NCI-H2196 treated with DMSO at 0.1 percent for 48 hours (cell line): ENCODE results near the gene NOX5.
A peak's percentile ranks its signal among the peaks of the same experiment; 100 is the strongest.

Source experiments
- DNase-seq: peaks from one replicate; lab custom pipeline; 2025; ENCODE audit not compliant: unreplicated experiment; lab: John Stamatoyannopoulos, UW

Gene NOX5

GRCh38 chr15:69017978-69018377 lies 3.5 kb downstream of the NOX5 start:
- DNase-seq = no peak

GRCh38 chr15:69018951-69019350 lies 4.5 kb downstream of the NOX5 start:
- DNase-seq = no peak

- DNase-seq = no peak
Measured at GRCh38 chr15:69021895-69022294, 7.4 kb downstream of the NOX5 start.

GRCh38 chr15:69025320-69025719 lies 10.8 kb downstream of the NOX5 start:
- no peak for DNase-seq

- DNase-seq = no peak
Measured at GRCh38 chr15:69026355-69026754, 11.9 kb downstream of the NOX5 start.

GRCh38 chr15:69027976-69028518 lies 13.6 kb downstream of the NOX5 start:
- no peak for DNase-seq

GRCh38 chr15:69031013-69032001 lies 16.8 kb downstream of the NOX5 start:
- no peak for DNase-seq

GRCh38 chr15:69032031-69032430 lies 17.5 kb downstream of the NOX5 start:
- no peak for DNase-seq

- DNase-seq = no peak
Measured at GRCh38 chr15:69032703-69033373, 18.3 kb downstream of the NOX5 start.

GRCh38 chr15:69034352-69034751 lies 19.9 kb downstream of the NOX5 start:
- no peak for DNase-seq

- DNase-seq = peak; percentile 8
Measured at GRCh38 chr15:69035205-69035917, 20.9 kb downstream of the NOX5 start.

GRCh38 chr15:69035918-69036258 lies 21.4 kb downstream of the NOX5 start:
- no peak for DNase-seq

- no peak for DNase-seq
Measured at GRCh38 chr15:69036826-69037225, 22.3 kb downstream of the NOX5 start.

- no peak for DNase-seq
Measured at GRCh38 chr15:69037482-69037881, 23.0 kb downstream of the NOX5 start.

GRCh38 chr15:69037977-69038376 lies 23.5 kb downstream of the NOX5 start:
- DNase-seq = no peak

GRCh38 chr15:69038508-69038907 lies 24.0 kb downstream of the NOX5 start:
- no peak for DNase-seq

GRCh38 chr15:69039516-69040225 lies 25.2 kb downstream of the NOX5 start:
- DNase-seq = no peak

- DNase-seq = no peak
Measured at GRCh38 chr15:69042531-69042930, 28.0 kb downstream of the NOX5 start.

GRCh38 chr15:69045802-69046201 lies 31.3 kb downstream of the NOX5 start:
- DNase-seq = no peak

- no peak for DNase-seq
Measured at GRCh38 chr15:69046781-69047180, 32.3 kb downstream of the NOX5 start.

- DNase-seq = no peak
Measured at GRCh38 chr15:69049976-69050375, 35.5 kb downstream of the NOX5 start.
